ENCODE measurements around the gene BPIFA2. TPM values are rescaled to one million over a fixed set of nuclear protein-coding genes. Genes with fewer than 3 reads are reported as not detected.

Gene BPIFA2
- total RNA-seq, 6 experiments from 2014 or later, result not detected

DNA sequence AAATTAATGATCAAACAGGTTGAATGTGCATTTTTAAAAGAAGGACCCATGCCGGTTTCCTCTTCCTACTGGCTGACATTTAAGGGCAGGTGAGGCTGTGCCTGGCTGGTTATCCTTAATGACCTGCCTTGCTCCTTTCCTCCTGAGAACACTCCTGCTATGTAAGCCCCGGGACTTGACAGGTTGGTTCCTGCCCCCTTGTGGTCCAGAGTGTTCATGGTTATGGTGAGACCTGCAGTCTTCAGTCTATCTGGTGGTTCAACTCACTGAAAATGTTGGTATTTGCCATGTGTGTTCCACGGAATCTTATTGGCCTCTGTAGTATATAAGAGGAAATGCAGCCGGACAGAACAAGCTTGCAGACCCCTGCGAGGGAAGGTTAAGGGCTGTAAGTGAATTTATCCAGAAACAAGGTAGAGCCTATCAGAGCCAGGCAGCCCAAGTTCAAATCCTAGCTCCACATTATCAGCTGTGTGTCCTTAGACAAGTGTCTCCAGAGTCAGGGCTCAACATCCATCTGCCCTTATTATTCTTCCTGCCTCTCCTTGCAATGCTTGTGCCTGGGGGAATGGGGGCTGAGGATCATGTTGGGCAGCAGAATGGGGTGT, 44.0 kb downstream of the BPIFA2 start:
- H3K36me3 Mint-ChIP-seq (ENCODE audit: low read depth), result no peaks in the 10 kb centered on the region
- H3K9me3 Mint-ChIP-seq, result no peaks in the 10 kb centered on the region
- peaks cover 20% of the 10 kb centered on the region for H3K27me3 Mint-ChIP-seq (ENCODE audit: insufficient read depth)
- TF ChIP-seq, protein P1, sequence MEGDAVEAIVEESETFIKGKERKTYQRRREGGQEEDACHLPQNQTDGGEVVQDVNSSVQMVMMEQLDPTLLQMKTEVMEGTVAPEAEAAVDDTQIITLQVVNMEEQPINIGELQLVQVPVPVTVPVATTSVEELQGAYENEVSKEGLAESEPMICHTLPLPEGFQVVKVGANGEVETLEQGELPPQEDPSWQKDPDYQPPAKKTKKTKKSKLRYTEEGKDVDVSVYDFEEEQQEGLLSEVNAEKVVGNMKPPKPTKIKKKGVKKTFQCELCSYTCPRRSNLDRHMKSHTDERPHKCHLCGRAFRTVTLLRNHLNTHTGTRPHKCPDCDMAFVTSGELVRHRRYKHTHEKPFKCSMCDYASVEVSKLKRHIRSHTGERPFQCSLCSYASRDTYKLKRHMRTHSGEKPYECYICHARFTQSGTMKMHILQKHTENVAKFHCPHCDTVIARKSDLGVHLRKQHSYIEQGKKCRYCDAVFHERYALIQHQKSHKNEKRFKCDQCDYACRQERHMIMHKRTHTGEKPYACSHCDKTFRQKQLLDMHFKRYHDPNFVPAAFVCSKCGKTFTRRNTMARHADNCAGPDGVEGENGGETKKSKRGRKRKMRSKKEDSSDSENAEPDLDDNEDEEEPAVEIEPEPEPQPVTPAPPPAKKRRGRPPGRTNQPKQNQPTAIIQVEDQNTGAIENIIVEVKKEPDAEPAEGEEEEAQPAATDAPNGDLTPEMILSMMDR (IDR thresholded peaks at IDR 0.05), result peak; percentile 70
- H3K27ac Mint-ChIP-seq, result no peak overlapping the region
- DNase-seq, result peak; percentile 24
- H3K4me3 Mint-ChIP-seq, result no peak overlapping the region
- H3K4me1 Mint-ChIP-seq (ENCODE audit: low read depth), result no peaks in the 10 kb centered on the region

DNA sequence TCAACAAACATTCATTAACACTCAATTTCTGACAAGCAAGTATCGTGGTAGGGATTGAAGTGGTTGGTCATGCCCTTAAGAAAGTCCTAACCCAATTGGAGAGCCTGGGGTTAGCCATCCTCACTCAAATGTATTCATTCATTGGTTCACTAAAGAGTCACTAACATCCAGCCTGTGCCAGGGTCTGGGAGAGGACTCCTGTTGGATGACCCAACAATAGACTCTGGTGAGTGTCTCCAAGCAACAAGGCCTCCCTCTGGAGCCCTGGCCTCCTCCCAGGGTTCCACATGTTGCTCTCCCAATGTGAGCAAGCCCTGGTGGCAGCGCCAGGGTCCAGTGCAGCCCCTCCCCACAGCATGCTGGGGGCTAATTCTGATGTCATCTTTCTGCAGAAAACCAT, 49.1 kb downstream of the BPIFA2 start, which contains the start of gene BPIFA3:
Gene BPIFA3, plus strand, starts transcription at position 301 of the 400 bp plus-strand sequence. CDS start 185 bp downstream, outside the sequence.
- TF ChIP-seq, protein P1 (IDR thresholded peaks at IDR 0.05), result no peak
- Mint-ChIP-seq H3K4me1 (ENCODE audit: low read depth) (no peaks in the 10 kb centered on the region), H3K27me3 (ENCODE audit: insufficient read depth) (peaks cover 31% of the 10 kb centered on the region), H3K4me3 (no peak within 1 kb of the TSS), H3K36me3 (ENCODE audit: low read depth) (no peaks in the 10 kb centered on the region), H3K27ac (no peak within 1 kb of the TSS), H3K9me3 (no peaks in the 10 kb centered on the region)
- no peak for DNase-seq

DNA sequence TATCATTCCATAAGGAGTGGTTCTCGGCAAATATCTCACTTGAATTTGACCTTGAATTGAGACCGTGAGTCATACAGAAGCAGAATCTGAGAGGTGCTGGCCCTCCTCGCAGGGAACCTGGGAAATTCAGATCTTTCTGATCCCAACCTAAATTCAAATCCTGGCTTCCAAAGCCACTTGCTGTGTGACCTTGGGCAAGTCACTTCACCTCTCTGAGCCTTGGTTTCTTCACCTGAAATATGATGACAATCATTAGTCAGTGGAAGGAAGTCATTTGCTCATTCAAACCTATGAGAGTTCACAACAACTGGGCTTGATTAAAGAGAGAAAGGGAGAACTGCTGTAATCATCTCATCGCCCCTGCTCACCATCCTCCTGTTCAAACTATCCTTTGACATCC, 56.4 kb downstream of the BPIFA2 start:
- no peak overlapping the region for H3K27ac Mint-ChIP-seq
- H3K4me1 Mint-ChIP-seq (ENCODE audit: low read depth), result no peaks in the 10 kb centered on the region
- no peak overlapping the region for H3K4me3 Mint-ChIP-seq
- peaks cover 31% of the 10 kb centered on the region; the same call in 1 of the 2 replicates for H3K27me3 Mint-ChIP-seq (ENCODE audit: insufficient read depth)
- DNase-seq, result no peak
- no peaks in the 10 kb centered on the region for H3K9me3 Mint-ChIP-seq
- H3K36me3 Mint-ChIP-seq (ENCODE audit: low read depth), result no peaks in the 10 kb centered on the region
- TF ChIP-seq, protein P1 (IDR thresholded peaks at IDR 0.05), result no peak

DNA sequence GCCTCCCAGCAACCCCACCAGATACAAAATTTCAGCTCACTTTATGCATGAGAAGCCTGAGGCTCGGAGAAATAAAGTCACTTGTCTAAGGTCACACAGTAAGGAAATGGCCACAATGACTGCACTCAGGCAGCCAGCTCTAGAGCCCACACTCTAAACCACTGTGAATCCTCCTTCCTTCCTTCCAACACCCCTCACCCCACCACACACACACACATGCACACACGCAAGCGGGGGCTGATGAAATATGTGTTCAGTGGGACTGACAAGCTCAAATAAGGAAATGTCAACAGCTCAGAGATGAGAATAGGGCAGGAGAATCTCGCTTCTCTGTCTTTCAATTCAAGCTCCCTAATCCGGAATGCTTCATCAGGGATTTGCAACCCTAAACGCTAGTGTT, 61.9 kb downstream of the BPIFA2 start:
- Mint-ChIP-seq H3K27me3 (ENCODE audit: insufficient read depth) (peaks cover 52% of the 10 kb centered on the region), H3K4me1 (ENCODE audit: low read depth) (no peaks in the 10 kb centered on the region), H3K4me3 (no peak overlapping the region), H3K36me3 (ENCODE audit: low read depth) (no peaks in the 10 kb centered on the region), H3K27ac (no peak overlapping the region), H3K9me3 (no peaks in the 10 kb centered on the region)
- no peak for DNase-seq
- TF ChIP-seq, protein P1 (IDR thresholded peaks at IDR 0.05), result no peak

Other genes starting within 250 kb of the BPIFA2 start
- not detected for gene SUN5, start 163.7 kb upstream of the BPIFA2 start, total RNA-seq (2021; fragmentation: NEBNext Ultra II Directional; extraction: Animal tissue kit (Norgen Biotek cat#: 25700))
- not detected for gene BPIFB2, start 160.5 kb upstream of the BPIFA2 start, total RNA-seq (2021; fragmentation: NEBNext Ultra II Directional; extraction: Animal tissue kit (Norgen Biotek cat#: 25700))
- not detected for gene BPIFB6, start 136.5 kb upstream of the BPIFA2 start, total RNA-seq (2021; fragmentation: NEBNext Ultra II Directional; extraction: Animal tissue kit (Norgen Biotek cat#: 25700))
- gene BPIFB3, start 114.3 kb upstream of the BPIFA2 start, total RNA-seq (2021; fragmentation: NEBNext Ultra II Directional; extraction: Animal tissue kit (Norgen Biotek cat#: 25700)), result not detected
- not detected for gene BPIFB4, start 88.5 kb upstream of the BPIFA2 start, total RNA-seq (2021; fragmentation: NEBNext Ultra II Directional; extraction: Animal tissue kit (Norgen Biotek cat#: 25700))
- not detected for gene BPIFA3, start 49.2 kb downstream of the BPIFA2 start, total RNA-seq (2021; fragmentation: NEBNext Ultra II Directional; extraction: Animal tissue kit (Norgen Biotek cat#: 25700))
- gene BPIFA1, start 67.8 kb downstream of the BPIFA2 start, total RNA-seq (2021; fragmentation: NEBNext Ultra II Directional; extraction: Animal tissue kit (Norgen Biotek cat#: 25700)), result not detected
- gene BPIFB1, start 115.1 kb downstream of the BPIFA2 start, total RNA-seq (2021; fragmentation: NEBNext Ultra II Directional; extraction: Animal tissue kit (Norgen Biotek cat#: 25700)), result not detected
- gene CDK5RAP1, start 233.4 kb downstream of the BPIFA2 start, total RNA-seq (2021; fragmentation: NEBNext Ultra II Directional; extraction: Animal tissue kit (Norgen Biotek cat#: 25700)), result 10 to 100 TPM; 22.8 to 28.4 (median 25.0) TPM